Measurements from ENCODE around the gene NPIPA5. TPM values are rescaled to one million over a fixed set of nuclear protein-coding genes. Genes with fewer than 3 reads are reported as not detected.
"Not testable (repeated sequence)": the region's sequence is repeated elsewhere in the genome, so short reads cannot be mapped to it uniquely, and the experiment has no call there.

The NPIPA5 gene
- 15.6 TPM for total RNA-seq

GRCh38 chr16:15378194-15378593 is at the start of gene NPIPA5:
Gene NPIPA5 (minus strand): TSS chr16:15378294. CDS start chr16:15378294, 0 bp downstream.
- DNase-seq (ENCODE audit: low spot score) = not testable (repeated sequence)

DNA sequence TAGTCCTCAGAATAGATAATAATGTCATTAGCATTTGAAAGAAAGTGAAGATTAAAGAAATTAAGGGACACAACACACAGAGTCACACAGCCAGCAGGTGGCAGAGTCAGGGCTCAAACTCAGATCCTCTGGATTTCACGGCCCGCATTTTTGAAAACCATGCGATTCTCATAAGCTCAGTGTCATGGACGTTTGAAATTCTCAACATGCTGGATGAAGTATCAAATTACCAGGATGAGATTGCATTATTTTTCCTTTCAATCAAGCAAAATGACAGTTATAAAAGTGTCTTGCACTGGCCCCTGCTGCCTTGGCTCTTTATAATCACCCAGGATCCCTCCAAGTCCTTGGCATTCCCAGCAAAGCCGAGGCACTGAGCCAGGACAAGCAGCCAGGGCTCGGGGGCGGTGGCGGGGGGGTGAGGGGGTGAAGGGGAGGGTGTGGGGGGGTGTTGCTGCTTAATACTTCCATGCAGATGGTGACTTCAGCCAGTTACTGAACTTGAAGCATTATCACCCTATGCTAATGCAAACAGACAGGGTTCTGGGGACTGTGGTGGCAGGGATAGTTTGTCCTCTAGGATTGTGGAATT is 49.6 kb upstream of the NPIPA5 start:
- peak; percentile 72 for DNase-seq (ENCODE audit: low spot score)

GRCh38 chr16:15426796-15427195 is 48.7 kb upstream of the NPIPA5 start:
- DNase-seq (ENCODE audit: low spot score) = no peak

- DNase-seq (ENCODE audit: low spot score) = no peak
Observed at GRCh38 chr16:15425861-15426260, 47.8 kb upstream of the NPIPA5 start.

DNA sequence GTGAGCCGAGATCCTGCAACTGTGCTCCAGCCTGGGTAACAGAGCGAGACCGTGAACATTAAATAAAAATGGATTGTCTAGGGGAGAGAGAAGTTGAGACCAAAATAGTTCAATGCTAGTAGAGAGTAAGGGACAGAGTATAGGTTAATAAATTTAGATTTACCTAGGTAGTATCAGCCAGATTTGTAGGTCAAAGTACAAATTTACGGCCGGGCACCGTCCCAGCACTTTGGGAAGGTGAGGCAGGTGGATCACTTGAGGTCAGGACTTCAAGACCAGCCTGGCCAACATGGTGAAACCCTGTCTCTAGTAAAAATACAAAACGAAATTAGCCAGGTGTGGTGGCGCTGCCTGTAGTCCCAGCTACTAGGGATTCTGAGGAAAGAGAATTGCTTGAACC is 44.1 kb upstream of the NPIPA5 start:
- DNase-seq (ENCODE audit: low spot score) = no peak

DNA sequence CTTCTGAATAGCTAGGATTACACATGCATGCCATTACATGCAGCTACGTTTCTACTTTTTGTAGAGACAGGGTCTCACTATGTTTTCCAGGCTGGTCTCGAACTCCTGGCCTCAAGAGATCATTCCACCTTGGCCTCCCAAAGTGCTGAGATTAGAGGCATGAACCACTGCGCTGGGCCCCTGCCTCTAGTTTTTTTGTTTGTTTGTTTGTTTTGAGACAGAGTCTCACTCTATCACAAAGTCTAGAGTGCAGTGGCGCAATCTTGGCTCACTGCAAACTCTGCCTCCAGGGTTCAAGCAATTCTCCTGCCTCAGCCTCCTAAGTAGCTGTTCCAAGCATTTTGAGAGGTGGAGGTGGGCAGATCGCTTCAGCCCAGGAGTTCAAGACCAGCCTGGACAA is 43.6 kb upstream of the NPIPA5 start:
- not testable (repeated sequence) for DNase-seq (ENCODE audit: low spot score)

GRCh38 chr16:15418206-15418605 is 40.1 kb upstream of the NPIPA5 start:
- DNase-seq (ENCODE audit: low spot score) = no peak

DNA sequence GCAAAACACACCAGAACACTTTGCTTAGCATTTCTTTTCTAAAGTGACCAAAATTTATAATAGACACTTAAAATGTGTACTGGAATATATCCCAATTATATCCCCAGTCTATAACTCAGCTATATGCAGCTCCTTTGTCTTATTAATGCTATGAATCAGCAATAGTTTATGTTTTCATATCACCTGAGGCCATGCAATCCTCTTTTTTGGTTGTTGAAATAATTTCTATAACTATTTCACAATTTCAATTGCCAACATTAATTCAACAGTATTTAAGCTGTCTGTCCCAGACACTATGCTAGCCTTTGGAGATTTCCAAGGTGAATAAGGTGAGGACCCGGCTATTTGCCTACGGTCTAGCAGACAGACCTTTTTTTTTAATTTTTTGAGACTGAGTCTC is 39.1 kb upstream of the NPIPA5 start:
- DNase-seq (ENCODE audit: low spot score) = no peak

DNA sequence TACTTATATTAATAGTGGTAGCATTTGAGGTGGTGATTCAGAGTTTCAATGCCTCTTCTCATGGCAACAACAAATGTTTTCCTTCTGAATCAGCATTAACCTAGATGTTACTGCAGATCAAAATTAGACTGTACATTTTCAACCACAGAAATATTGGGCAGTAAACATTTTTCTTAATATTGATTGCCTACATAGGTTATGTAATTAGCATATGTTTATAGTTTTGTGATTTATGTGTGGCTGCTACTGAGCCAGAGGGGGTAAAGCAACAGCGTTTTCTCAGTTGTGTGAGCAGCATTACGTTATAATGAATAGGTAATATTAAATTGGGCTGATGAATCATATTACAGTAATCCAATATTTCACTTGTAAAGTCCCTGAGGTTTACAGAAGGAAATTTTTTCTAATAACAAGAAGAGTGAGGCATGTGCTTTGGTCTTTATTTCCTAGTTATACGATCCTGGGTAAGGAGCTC is 37.5 kb upstream of the NPIPA5 start:
- no peak for DNase-seq (ENCODE audit: low spot score)

DNA sequence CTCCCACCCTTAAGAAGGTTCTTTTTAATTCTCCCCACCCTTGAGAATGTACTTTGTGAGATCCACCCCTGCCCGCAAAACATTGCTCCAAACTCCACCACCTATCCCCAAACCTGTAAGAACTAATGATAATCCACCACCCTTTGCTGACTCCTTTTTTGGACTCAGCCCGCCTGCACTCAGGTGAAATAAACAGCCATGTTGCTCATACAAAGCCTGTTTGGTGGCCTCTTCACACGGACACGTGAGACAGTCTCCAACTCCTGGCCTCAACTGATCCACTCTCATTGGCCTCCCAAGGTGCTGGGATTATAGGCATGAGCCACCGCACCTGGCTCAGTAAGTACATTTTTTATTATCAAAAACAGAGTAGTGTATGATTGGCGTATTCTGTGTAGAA is 31.4 kb upstream of the NPIPA5 start:
- not testable (repeated sequence) for DNase-seq (ENCODE audit: low spot score)

GRCh38 chr16:15407756-15408155 is 29.7 kb upstream of the NPIPA5 start:
- not testable (repeated sequence) for DNase-seq (ENCODE audit: low spot score)

- DNase-seq (ENCODE audit: low spot score) = no peak
Observed at GRCh38 chr16:15404792-15405191, 26.7 kb upstream of the NPIPA5 start.

DNA sequence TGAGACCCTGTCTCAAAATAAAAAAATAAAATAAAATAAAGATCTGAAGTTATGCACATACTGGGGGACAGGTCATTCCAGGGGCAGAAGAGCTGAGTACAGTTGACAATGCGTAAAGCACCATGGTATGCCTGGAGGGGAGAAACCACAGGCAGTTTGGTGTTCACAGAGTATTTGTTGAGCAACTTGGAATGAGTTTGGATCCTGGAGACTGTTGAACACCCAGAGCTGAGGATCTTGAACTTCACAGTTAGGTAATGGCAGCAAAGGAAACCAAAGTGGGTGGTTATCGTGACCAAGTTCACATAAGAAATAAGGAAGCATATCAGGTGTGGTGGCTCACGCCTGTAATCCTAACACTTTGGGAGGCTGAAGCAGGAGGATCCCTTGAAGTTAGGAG is 26.0 kb upstream of the NPIPA5 start:
- DNase-seq (ENCODE audit: low spot score) = not testable (repeated sequence)

DNA sequence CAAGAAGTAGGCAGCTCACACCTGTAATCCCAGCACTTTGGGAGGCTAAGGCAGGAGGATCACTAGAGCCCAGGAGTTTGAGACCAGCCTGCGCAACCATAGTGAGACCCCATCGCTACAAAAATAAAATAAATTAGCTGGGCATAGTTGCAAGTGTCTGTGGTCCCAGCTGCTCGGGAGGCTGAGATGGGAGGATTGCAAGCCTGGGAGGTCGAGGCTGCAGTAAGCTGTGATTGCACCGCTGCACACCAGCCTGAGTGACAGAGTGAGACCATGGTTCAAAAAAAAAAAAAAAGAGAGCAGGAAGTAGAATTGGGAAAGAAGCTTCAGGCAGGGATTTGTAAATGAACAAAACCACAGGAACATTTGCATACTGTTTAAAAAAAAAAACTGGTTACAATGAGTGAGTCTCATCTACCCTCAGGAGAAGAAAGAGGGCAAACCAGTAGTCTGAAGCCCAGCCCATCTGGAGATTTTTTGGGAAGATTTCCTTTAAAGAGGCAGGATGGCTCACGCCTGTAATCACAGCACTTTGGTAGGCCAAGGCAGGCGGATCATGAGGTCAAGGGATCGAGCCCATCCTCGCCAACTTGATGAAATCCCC is 25.4 kb upstream of the NPIPA5 start:
- DNase-seq (ENCODE audit: low spot score) = no peak

DNA sequence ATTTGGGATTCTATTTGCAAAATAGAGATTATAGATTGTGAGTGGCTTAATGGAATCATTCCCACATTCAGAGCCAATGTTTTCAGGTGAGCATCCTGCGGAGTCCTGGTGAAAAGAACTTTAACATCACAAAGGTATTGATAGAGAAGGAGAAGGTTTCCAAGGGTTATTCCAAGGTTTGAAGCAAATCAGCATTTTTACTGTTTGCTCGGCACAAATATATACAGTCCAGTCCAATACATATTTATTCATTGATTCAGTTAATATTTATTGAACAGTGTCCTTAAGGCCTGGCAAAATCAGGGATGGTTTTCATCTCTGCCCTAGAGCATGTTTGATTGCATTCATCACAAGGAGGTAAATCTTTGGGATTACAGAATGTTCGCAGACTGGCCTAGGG is 23.9 kb upstream of the NPIPA5 start:
- DNase-seq (ENCODE audit: low spot score) = no peak

DNA sequence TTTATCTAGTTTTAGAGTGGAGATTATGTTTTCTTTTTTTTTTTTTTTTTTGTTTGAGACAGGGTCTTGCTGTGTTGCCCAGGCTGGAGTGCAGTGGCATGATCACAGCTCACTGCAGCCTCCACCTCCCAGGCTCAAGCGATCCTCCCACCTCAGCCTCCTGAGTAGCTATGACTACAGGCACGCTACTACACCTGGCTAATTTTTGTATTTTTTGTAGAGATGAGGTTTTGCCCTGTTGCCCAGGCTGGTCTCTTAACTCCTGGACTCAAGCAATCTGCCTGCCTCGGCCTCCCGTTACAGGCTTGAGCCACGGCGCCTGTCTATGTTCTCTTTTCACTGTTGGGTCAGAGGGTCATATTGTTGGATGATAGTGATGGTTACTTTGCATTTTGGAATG is 22.2 kb upstream of the NPIPA5 start:
- not testable (repeated sequence) for DNase-seq (ENCODE audit: low spot score)

DNA sequence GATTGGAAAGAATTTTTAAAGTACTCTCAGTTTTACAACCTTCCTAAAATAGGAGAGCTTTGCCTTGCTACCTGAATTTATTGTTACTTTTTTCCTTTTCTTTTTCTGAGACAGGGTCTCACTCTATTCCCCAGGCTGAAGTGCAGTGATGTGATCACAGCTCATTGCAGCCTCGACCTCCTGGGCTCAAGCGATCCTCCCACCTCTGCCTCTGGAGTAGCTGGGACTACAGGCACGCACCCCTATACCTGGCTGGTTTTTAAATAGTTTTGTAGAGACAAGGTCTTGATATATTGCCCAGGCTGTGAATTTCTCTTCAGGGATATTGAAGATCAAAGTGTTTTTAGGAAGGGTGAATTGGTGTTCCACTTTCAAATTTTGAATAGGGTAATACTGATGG is 21.2 kb upstream of the NPIPA5 start:
- DNase-seq (ENCODE audit: low spot score) = no peak

DNA sequence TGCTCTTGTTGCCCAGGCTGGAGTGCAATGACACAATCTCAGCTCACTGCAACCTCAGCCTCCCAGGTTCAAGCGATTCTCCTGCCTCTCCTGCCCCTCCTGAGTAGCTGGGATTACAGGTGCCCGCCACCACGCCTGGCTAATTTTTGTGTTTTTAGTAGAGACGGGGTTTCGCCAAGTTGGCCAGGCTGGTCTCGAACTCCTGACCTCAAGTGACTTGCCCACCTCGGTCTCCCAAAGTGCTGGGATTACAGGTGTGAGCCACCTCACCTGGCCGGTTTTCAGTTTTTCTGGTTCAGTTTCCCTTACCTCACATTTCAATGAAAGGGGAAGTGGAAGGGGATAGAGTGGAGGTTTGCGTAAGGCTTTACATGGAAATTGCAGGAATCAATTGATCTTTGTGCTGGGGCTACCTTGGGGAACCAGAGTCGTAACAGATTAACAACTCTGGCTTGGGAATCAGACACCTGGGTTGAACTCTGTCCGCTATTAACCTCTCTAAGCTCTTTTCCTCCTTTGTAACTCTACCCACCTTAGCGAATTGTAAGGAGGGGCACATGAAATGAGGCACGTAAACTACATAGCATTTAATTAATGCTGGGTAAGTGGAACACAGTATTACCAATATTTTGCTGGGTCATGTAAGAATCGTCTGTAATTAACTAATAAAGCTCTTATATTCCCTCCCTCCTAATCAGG is 20.7 kb upstream of the NPIPA5 start:
- DNase-seq (ENCODE audit: low spot score) = no peak

GRCh38 chr16:15396948-15397594 is 19.0 kb upstream of the NPIPA5 start:
- DNase-seq (ENCODE audit: low spot score) = no peak

GRCh38 chr16:15396509-15396829 is 18.4 kb upstream of the NPIPA5 start:
- DNase-seq (ENCODE audit: low spot score) = not testable (repeated sequence)

GRCh38 chr16:15395631-15396508 is 17.8 kb upstream of the NPIPA5 start, which contains the start of gene MPV17L:
Gene MPV17L (plus strand): TSS chr16:15395754. CDS start chr16:15395898, 144 bp downstream.
- peak; percentile 51 for DNase-seq (ENCODE audit: low spot score)

- not testable (repeated sequence) for DNase-seq (ENCODE audit: low spot score)
Observed at GRCh38 chr16:15393025-15393424, 14.9 kb upstream of the NPIPA5 start.

Data from ureter (tissue), 1 donor.